Neural cell (in vitro differentiated cells): ENCODE results near the gene FBXO21.

Experiments
- EP300 ChIP-seq: fragments of 450-650 bp; conservative IDR thresholded peaks from 2 replicates; pipeline ENCODE4 v1.6.1; 2014; ENCODE audit warnings: antibody characterized with exemption, mild to moderate bottlenecking, moderate library complexity; ENCODE audit not compliant: poor library complexity, severe bottlenecking
- EZH2 ChIP-seq: fragments of 200-600, 300-800 bp; shearing (Covaris generic), sonication (generic); IDR thresholded peaks from 2 replicates; pipeline ENCODE4 v1.6.1; 2014; ENCODE audit warnings: antibody characterized with exemption, low read length, borderline replicate concordance, mild to moderate bottlenecking; ENCODE audit not compliant: insufficient read depth, poor library complexity, severe bottlenecking
- POLR2AphosphoS5 ChIP-seq: IDR thresholded peaks from 2 replicates; pipeline ENCODE4 v1.6.1; 2012
- RAD21 ChIP-seq: fragments of 450-650 bp; conservative IDR thresholded peaks from 2 replicates; pipeline ENCODE4 v1.6.1; 2014; ENCODE audit warnings: antibody characterized with exemption, mild to moderate bottlenecking, moderate library complexity
- SMC3 ChIP-seq: fragments of 450-650 bp; conservative IDR thresholded peaks from 2 replicates; pipeline ENCODE4 v1.6.1; 2014; ENCODE audit warnings: antibody characterized with exemption, mild to moderate bottlenecking, moderate library complexity; ENCODE audit not compliant: poor library complexity
- TAF1 ChIP-seq: IDR thresholded peaks from 2 replicates; pipeline ENCODE4 v1.6.1; 2012; ENCODE audit warnings: low read depth
- TF ChIP-seq, protein P1 (sequence below): fragments of 450-650 bp; IDR thresholded peaks from 2 replicates; pipeline ENCODE4 v1.5.1; 2014; ENCODE audit warnings: antibody characterized with exemption, mild to moderate bottlenecking, moderate library complexity; ENCODE audit not compliant: poor library complexity, severe bottlenecking
- TF ChIP-seq, protein P2 (sequence below): IDR thresholded peaks from 2 replicates; pipeline ENCODE4 v1.6.1; 2012; ENCODE audit warnings: borderline replicate concordance

DNA sequence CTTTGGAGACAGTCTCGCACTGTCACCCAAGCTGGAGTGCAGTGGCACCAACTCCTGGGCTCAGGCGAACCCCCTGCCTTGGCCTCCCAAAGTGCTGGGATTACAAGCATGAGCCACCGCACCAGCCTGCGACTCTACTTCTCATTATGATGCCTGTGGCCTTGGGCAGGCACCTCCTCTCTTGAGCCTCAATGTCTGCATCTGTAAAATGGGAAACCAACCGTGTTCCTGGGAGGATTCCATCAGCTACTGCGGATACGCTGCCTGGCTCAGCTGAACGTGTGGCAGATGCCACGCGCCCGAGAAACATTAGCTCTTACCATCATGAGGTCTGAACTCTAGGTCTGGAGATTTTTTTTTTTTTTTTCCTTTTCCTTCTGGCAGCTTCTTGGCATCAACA lies 96.8 kb downstream of the FBXO21 start:
- TF ChIP-seq SMC3 = no peak
- TF ChIP-seq, protein P1, sequence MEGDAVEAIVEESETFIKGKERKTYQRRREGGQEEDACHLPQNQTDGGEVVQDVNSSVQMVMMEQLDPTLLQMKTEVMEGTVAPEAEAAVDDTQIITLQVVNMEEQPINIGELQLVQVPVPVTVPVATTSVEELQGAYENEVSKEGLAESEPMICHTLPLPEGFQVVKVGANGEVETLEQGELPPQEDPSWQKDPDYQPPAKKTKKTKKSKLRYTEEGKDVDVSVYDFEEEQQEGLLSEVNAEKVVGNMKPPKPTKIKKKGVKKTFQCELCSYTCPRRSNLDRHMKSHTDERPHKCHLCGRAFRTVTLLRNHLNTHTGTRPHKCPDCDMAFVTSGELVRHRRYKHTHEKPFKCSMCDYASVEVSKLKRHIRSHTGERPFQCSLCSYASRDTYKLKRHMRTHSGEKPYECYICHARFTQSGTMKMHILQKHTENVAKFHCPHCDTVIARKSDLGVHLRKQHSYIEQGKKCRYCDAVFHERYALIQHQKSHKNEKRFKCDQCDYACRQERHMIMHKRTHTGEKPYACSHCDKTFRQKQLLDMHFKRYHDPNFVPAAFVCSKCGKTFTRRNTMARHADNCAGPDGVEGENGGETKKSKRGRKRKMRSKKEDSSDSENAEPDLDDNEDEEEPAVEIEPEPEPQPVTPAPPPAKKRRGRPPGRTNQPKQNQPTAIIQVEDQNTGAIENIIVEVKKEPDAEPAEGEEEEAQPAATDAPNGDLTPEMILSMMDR = no peak
- TF ChIP-seq TAF1 = no peak
- TF ChIP-seq POLR2AphosphoS5 = no peak
- no peak for TF ChIP-seq EZH2
- no peak for TF ChIP-seq RAD21
- TF ChIP-seq, protein P2, sequence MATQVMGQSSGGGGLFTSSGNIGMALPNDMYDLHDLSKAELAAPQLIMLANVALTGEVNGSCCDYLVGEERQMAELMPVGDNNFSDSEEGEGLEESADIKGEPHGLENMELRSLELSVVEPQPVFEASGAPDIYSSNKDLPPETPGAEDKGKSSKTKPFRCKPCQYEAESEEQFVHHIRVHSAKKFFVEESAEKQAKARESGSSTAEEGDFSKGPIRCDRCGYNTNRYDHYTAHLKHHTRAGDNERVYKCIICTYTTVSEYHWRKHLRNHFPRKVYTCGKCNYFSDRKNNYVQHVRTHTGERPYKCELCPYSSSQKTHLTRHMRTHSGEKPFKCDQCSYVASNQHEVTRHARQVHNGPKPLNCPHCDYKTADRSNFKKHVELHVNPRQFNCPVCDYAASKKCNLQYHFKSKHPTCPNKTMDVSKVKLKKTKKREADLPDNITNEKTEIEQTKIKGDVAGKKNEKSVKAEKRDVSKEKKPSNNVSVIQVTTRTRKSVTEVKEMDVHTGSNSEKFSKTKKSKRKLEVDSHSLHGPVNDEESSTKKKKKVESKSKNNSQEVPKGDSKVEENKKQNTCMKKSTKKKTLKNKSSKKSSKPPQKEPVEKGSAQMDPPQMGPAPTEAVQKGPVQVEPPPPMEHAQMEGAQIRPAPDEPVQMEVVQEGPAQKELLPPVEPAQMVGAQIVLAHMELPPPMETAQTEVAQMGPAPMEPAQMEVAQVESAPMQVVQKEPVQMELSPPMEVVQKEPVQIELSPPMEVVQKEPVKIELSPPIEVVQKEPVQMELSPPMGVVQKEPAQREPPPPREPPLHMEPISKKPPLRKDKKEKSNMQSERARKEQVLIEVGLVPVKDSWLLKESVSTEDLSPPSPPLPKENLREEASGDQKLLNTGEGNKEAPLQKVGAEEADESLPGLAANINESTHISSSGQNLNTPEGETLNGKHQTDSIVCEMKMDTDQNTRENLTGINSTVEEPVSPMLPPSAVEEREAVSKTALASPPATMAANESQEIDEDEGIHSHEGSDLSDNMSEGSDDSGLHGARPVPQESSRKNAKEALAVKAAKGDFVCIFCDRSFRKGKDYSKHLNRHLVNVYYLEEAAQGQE = no peak
- no peak for TF ChIP-seq EP300
